HCT116 (cell line): Measurements from ENCODE around the gene SMIM12. TPM values are rescaled to one million over a fixed set of nuclear protein-coding genes. Genes with fewer than 3 reads are reported as not detected.

Experiments
- ATAC-seq: fragments of 200-7000 bp; cut with Tn5 transposase; 2 replicates; pipeline ENCODE4 v1.9.1; 2020; ENCODE audit warnings: mild to moderate bottlenecking, moderate library complexity
- BruUV-seq: library from RNA; stranded (reverse); fragments of 400-500 nt; replicated peaks from 2 replicates; lab custom pipeline; 2021; lab: Mats Ljungman, UMichigan
- CTCF ChIA-PET: fragments of 300-600 bp; sonication (Branson Sonifier 250); formaldehyde crosslinking; loops from one replicate; lab custom pipeline; 2021; ENCODE audit warnings: antibody characterized with exemption; lab: Charles Lee
- POLR2A ChIA-PET: fragments of 300-600, 350-600 bp; sonication (Branson Sonifier 250); formaldehyde crosslinking; loops from one replicate; lab custom pipeline; 2021; ENCODE audit warnings: antibody characterized with exemption; lab: Charles Lee
- RAD21 ChIA-PET, 2 experiments: fragments of 300-600 bp; sonication (Branson Sonifier 250); formaldehyde crosslinking; loops; one replicate each; lab custom pipeline; 2023; ENCODE audit warnings: low total read pairs in 2 of 2; ENCODE audit not compliant: uncharacterized antibody in 2 of 2, unreplicated experiment in 2 of 2, low non-redundant PET in 1 of 2; lab: Charles Lee
- DNase-seq: peaks from one replicate; pipeline ENCODE4 v3.0.0-alpha.2; 2010; ENCODE audit warnings: low read depth, low spot score
- H2AFZ ChIP-seq: fragments of 200-600 bp; shearing (Covaris generic), sonication (generic); 2 replicates; pipeline ENCODE4 v1.6.1; 2017; ENCODE audit warnings: low read depth, mixed run types, mixed read lengths, antibody characterized with exemption, low read length; ENCODE audit not compliant: poor library complexity, severe bottlenecking
- H3K27ac ChIP-seq: 2 replicates; pipeline ENCODE4 v1.5.1; 2012; ENCODE audit warnings: low read depth, low read length
- H3K27me3 ChIP-seq: fragments of 200-600 bp; sonication (generic); 2 replicates; pipeline ENCODE4 v1.6.1; 2016; ENCODE audit warnings: mixed run types, low read length, mixed read lengths; ENCODE audit not compliant: insufficient read depth
- H3K36me3 ChIP-seq, 2 experiments: fragments of 200-500 bp in 1 of 2; fragments of 200-600 bp in 1 of 2; sonication (Bioruptor generic) in 1 of 2; sonication (generic) in 1 of 2; 2 replicates each; pipeline versions ENCODE4 v1.5.1 to v1.6.1; 2014 to 2016; ENCODE audit warnings: low read length in 2 of 2, inconsistent platforms in 1 of 2, mixed read lengths in 1 of 2, mixed run types in 1 of 2; ENCODE audit not compliant: insufficient read depth in 2 of 2, control insufficient read depth in 1 of 2
- H3K4me1 ChIP-seq, 2 experiments: fragments of 200-600 bp in 1 of 2; sonication (generic) in 1 of 2; 2 replicates each; pipeline versions ENCODE4 v1.5.1 to v1.6.1; 2012 to 2017; ENCODE audit warnings: low read length in 2 of 2, inconsistent platforms in 1 of 2, mild to moderate bottlenecking in 1 of 2, mixed read lengths in 1 of 2, mixed run types in 1 of 2, moderate library complexity in 1 of 2; ENCODE audit not compliant: insufficient read depth in 2 of 2, control insufficient read depth in 1 of 2
- H3K4me2 ChIP-seq: fragments of 200-600 bp; sonication (generic); 2 replicates; pipeline ENCODE4 v1.6.1; 2017; ENCODE audit warnings: mixed run types, low read length, mixed read lengths
- H3K4me3 ChIP-seq, 2 experiments: fragments of 200-600 bp in 1 of 2; sonication (generic) in 1 of 2; replicated peaks in 1 of 2; 2 replicates each; pipeline ENCODE4 v1.5.1; 2011 to 2016; ENCODE audit warnings: low read length in 2 of 2, control low read depth in 1 of 2, low read depth in 1 of 2, mild to moderate bottlenecking in 1 of 2, mixed read lengths in 1 of 2, mixed run types in 1 of 2
- H3K79me2 ChIP-seq: fragments of 200-600 bp; sonication (generic); 2 replicates; pipeline ENCODE4 v1.6.1; 2017; ENCODE audit warnings: mild to moderate bottlenecking, mixed run types, low read length, moderate library complexity, mixed read lengths; ENCODE audit not compliant: insufficient read depth
- H3K9ac ChIP-seq: fragments of 200-600 bp; sonication (generic); 2 replicates; pipeline ENCODE4 v1.6.1; 2016; ENCODE audit warnings: low read length, mixed read lengths
- H3K9me2 ChIP-seq: fragments of 200-600 bp; sonication (generic), shearing (Covaris generic); 2 replicates; pipeline ENCODE4 v1.6.1; 2017; ENCODE audit warnings: mixed run types, mild to moderate bottlenecking, moderate library complexity; ENCODE audit not compliant: insufficient read depth
- H3K9me3 ChIP-seq, 2 experiments: fragments of 200-500 bp in 1 of 2; fragments of 200-600 bp in 1 of 2; sonication (Bioruptor generic) in 1 of 2; sonication (generic) in 1 of 2; 2 replicates each; pipeline ENCODE4 v1.6.1; 2014 to 2017; ENCODE audit warnings: low read length in 2 of 2, mixed read lengths in 2 of 2, inconsistent platforms in 1 of 2, low read depth in 1 of 2, mild to moderate bottlenecking in 1 of 2, mixed run types in 1 of 2, moderate library complexity in 1 of 2; ENCODE audit not compliant: control insufficient read depth in 1 of 2, insufficient read depth in 1 of 2
- H4K20me1 ChIP-seq: fragments of 200-600 bp; sonication (generic), shearing (Covaris generic); 2 replicates; pipeline ENCODE4 v1.6.1; 2017; ENCODE audit warnings: mixed run types, mild to moderate bottlenecking, moderate library complexity; ENCODE audit not compliant: insufficient read depth
- ATF3 ChIP-seq: IDR thresholded peaks from 2 replicates; pipeline ENCODE4 v1.6.1; 2012
- CEBPB ChIP-seq: IDR thresholded peaks from 2 replicates; pipeline ENCODE4 v1.6.1; 2012; ENCODE audit warnings: low read depth
- CTCF ChIP-seq, 3 experiments: fragments of 200-600 bp in 1 of 3; sonication (generic) in 1 of 3; IDR thresholded peaks in 2 of 3; conservative IDR thresholded peaks in 1 of 3; 2 replicates each; pipeline ENCODE4 v1.5.1; 2012 to 2017; ENCODE audit warnings: low read depth in 2 of 3, low read length in 2 of 3, antibody characterized with exemption in 1 of 3, borderline replicate concordance in 1 of 3, control low read depth in 1 of 3, mild to moderate bottlenecking in 1 of 3, mixed read lengths in 1 of 3, mixed run types in 1 of 3, moderate library complexity in 1 of 3; ENCODE audit not compliant: insufficient read depth in 1 of 3
- EGR1 ChIP-seq: IDR thresholded peaks from 2 replicates; pipeline ENCODE4 v1.6.1; 2012; ENCODE audit warnings: low read depth
- EZH2 ChIP-seq: fragments of 200-600 bp; sonication (generic); IDR thresholded peaks from 2 replicates; pipeline ENCODE4 v1.6.1; 2017; ENCODE audit warnings: antibody characterized with exemption, mixed run types
- EZH2phosphoT487 ChIP-seq: fragments of 200-600 bp; IDR thresholded peaks from 2 replicates; pipeline ENCODE4 v1.6.1; 2018; ENCODE audit warnings: antibody characterized with exemption, borderline replicate concordance
- JUND ChIP-seq: IDR thresholded peaks from 2 replicates; pipeline ENCODE4 v1.6.1; 2012
- REST ChIP-seq: IDR thresholded peaks from 2 replicates; pipeline ENCODE4 v1.6.1; 2012; ENCODE audit warnings: low read depth
- YY1 ChIP-seq: IDR thresholded peaks from 2 replicates; pipeline ENCODE4 v1.6.1; 2011; ENCODE audit warnings: low read length, low read depth, moderate library complexity, mild to moderate bottlenecking; ENCODE audit not compliant: insufficient replicate concordance; ENCODE audit errors: extremely low read depth
- ZBTB33 ChIP-seq: IDR thresholded peaks from 2 replicates; pipeline ENCODE4 v1.6.1; 2011; ENCODE audit warnings: mild to moderate bottlenecking, low read length, moderate library complexity; ENCODE audit not compliant: insufficient replicate concordance; ENCODE audit errors: extremely low read depth
- ZNF274 ChIP-seq: fragments of 200-500 bp; sonication (Bioruptor generic); IDR thresholded peaks from 2 replicates; pipeline ENCODE4 v1.6.1; 2014; ENCODE audit warnings: mild to moderate bottlenecking, low read depth, low read length, inconsistent platforms
- intact Hi-C: fragments of 100-400 bp; cut with micrococcal nuclease; formaldehyde crosslinking; loops from 2 replicates; pipeline ENCODE4 v1.10.0; 2022
- total RNA-seq: library from RNA; stranded (reverse); gene quantifications from one replicate; pipeline ENCODE4 v1.2.1, GENCODE V29; 2021; ENCODE audit not compliant: unreplicated experiment

Gene SMIM12
- total RNA-seq, 1 experiment from 2014 or later: 31.3 TPM

- H3K4me1 ChIP-seq: peaks cover 0 to 3% of the 10 kb centered on the region in 2 experiments; a peak in 1 of 4 replicates
- CTCF ChIA-PET: no interaction called here
- POLR2A ChIA-PET: no interaction called here
- no peak overlapping the region for H3K4me2 ChIP-seq
- no peak overlapping the region for H2AFZ ChIP-seq
- no peak for DNase-seq
- H3K36me3 ChIP-seq: no peaks in the 10 kb centered on the region
- intact Hi-C loops: no loop called here
- BruUV-seq: no TSS peak
- H4K20me1 ChIP-seq: no peaks in the 10 kb centered on the region
- H3K4me3 ChIP-seq: no peak overlapping the region
- no peaks in the 10 kb centered on the region for H3K27me3 ChIP-seq
- no peaks in the 10 kb centered on the region for H3K79me2 ChIP-seq
- no peak overlapping the region for H3K9ac ChIP-seq
- H3K9me3 ChIP-seq: no peaks in the 10 kb centered on the region
- RAD21 ChIA-PET: no interaction called here
- H3K9me2 ChIP-seq: no peaks in the 10 kb centered on the region
- ATAC-seq: no peak
- no peak overlapping the region for H3K27ac ChIP-seq
- TF ChIP-seq CEBPB (no peak), CTCF (IDR thresholded peaks at IDR 0.05 in 2 of 3, conservative IDR thresholded peaks at IDR 0.05 in 1 of 3; ENCODE audit: borderline replicate concordance in 1 of 3, insufficient read depth in 1 of 3, low read depth in 2 of 3, low read length in 2 of 3) (no peak), ZBTB33 (no peak), EZH2phosphoT487 (no peak), REST (no peak), ZNF274 (no peak), JUND (no peak), ATF3 (no peak), EGR1 (no peak), YY1 (no peak), EZH2 (no peak)
Measured at GRCh38 chr1:34808051-34808810, 51.3 kb downstream of the SMIM12 start.
